NCI-H1436 treated with DMSO at 0.1 percent for 48 hours (cell line): ENCODE results near the gene NOP16.

ENCODE experiments used
- DNase-seq: peaks from one replicate; lab custom pipeline; 2025; lab: John Stamatoyannopoulos, UW

NOP16 gene, protein sequence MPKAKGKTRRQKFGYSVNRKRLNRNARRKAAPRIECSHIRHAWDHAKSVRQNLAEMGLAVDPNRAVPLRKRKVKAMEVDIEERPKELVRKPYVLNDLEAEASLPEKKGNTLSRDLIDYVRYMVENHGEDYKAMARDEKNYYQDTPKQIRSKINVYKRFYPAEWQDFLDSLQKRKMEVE

DNA sequence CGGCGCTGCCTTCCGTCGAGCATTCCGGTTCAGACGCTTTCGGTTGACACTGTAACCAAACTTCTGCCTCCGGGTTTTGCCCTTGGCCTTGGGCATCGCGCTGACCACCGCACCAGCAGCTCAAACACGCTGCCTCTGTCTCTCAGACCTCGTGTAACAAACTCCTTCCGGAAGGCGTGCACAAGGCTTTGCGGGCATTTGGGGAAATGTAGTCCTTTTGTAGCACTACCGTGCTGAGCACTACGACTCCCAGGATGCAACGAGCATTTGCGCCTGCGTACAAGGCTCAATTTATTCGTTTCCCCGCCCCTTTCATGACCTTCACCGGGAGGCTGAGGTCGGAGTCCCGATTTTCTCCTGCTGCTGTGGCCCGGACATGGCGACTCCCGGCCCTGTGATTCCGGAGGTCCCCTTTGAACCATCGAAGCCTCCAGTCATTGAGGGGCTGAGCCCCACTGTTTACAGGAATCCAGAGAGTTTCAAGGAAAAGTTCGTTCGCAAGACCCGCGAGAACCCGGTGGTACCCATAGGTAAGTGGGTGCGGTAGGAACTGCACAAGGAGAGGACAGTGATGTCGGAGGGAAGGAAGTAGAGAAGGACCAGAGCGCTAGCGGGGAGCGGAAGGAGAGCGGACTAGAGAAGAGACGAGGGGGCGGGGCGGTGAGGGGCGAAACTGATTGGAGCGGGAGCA is at the start of gene NOP16, which contains the start of gene HIGD2A:
TSS of gene NOP16 (minus strand) at position 155 of the 691 bp plus-strand sequence. CDS start at position 96, 59 bp downstream.
TSS of gene HIGD2A (plus strand) at position 308 of the 691 bp plus-strand sequence. CDS start at position 377, 69 bp downstream.
- peak; percentile 65 for DNase-seq

DNA sequence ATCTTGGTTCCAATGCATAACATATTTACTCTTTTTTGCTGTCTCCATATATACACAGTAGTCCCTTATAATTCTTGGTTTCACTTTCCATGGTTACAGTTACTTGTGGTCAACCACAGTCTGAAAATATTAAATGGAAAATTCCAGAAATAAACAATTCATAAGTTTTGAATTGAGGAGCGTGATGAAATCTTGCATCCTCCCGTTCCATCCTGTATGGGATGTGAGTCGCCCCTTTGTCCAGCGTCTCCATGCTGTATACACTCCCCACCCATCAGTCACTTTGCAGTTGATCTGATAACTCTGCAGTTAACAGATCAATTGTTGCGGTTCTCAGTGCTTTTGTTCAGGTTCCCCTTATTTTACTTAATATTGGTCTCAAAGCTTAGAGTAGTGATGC is 48.3 kb upstream of the NOP16 start:
- DNase-seq, result no peak

DNA sequence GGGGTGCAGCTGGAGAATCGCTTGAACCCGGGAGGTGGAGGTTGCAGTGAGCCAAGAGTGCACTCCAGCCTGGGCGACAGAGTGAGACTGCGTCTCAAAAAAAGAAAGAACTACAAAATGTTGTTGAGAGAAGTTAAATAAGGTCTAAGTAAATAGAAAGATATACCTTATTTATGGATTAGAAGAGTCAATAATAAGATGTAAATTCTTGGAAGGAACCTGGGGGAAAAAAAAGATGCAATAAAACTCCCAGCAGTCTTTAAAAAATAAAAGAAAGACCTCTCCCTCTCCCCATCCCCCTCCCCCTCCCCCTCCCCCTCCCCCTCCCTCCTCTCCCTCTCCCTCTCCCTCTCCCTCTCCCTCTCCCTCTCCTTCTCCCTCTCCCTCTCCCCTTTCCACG is 44.3 kb upstream of the NOP16 start:
- no peak for DNase-seq

DNA sequence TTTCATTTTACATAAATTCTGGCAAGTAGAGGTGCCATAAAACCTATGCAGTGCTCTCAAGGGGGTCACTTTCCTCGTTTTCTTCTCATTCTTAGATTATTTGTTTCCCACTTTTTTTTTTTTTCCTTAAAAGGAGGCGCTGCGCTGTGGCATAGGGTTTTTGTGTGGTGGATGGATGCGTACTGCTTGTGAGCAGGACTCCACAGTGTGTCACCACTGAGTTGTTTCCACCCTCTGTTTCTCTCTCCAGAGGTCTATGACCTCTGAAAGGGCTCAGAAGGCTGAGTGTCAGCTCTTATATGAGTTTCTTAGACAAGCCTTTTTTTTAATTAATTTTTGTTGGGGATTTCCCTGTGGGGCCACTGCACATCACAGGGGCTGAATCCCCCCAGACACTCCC is 41.6 kb upstream of the NOP16 start:
- DNase-seq, result no peak

DNA sequence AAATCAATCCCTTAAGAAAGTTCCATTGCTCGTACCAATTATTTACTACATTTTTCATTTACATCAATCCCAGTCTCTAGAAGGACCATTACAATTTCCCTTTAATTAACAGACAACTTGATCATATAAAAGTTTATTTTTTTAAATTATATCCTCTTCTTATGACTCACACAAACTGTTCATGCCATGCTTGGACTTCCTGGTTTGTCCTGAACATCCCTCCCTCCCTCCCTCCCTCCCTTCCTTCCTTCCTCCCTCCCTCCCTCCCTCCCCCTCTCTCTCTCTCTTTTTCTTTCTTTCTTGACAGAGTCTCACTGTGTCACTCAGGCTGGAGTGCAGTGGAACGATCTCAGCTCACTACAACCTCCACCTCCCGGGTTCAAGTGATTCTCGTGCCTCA is 39.6 kb upstream of the NOP16 start:
- no peak for DNase-seq

DNA sequence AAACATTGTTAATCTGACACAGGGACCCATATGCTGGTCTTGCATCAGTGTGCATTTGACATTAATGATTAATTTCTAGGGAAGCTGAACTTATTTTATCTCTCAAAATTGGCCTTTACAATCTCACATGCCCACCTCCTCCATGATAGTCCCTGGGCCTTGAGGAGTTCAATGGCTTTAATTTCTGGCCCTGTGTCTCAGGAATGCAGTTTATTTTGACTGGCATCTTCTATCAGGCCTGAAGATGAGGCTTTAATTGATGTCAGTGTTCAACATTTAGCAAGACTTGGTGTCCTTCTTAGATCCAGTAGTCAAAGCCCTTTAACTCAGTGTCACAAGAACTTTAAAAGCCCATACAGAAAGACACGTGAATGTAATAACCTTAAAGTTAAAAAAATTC is 38.5 kb upstream of the NOP16 start:
- no peak for DNase-seq

DNA sequence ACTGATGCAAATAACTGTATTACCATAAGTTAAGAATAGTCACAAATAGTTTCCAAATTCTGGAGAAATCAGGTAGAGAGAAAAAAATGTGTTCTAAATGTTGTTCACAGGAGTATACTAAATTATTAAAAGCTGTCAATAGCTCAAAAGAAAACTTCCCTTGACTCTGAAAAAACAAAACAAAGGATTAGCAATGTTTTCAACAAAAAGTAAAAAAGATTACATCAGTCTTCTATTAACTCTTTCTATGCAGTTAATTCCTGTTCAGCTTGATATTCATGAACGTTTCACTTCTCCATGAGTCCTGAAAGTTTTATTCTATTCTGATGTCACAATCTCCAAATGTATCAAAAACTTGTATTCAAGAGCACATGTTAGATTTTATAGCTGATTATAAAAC is 37.4 kb upstream of the NOP16 start:
- no peak for DNase-seq

DNA sequence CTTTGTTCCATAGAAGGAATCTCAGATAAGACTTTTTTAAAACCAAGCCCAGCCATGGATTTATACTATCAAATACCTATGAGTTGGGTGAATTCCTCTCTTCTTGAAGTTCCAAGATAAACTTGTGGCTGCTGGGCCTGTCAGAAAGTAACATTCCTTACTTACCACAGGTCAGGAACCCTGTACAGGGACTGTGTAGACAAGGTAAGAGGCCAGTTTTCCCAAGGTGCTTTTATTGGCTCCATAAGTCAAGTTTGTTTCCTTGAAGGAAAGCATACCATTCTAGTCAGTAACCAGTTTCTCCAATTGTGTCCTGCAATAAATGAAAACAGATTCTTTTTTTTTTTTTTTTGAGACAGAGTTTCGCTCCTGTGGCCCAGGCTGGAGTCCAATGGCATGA is 36.7 kb upstream of the NOP16 start:
- DNase-seq, result no peak

DNA sequence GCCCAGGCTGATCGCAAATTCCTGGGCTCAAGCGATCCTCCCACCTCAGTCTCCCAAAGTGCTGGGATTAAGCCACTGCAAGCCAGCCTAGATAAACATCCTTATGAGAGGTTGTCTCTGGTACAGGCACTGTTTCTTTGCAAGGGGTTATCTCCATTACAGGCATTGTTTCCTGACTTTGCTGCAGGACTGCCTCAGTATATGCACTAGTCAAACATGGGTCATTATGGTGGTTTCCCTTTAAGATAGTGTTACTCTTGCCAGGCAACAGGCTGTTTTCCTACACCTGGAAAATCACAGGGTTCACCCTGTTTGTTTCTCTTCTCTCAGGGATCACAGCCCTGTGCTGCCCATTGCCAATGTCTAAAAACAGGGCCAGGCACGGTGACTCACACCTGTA is 35.8 kb upstream of the NOP16 start:
- DNase-seq, result no peak

DNA sequence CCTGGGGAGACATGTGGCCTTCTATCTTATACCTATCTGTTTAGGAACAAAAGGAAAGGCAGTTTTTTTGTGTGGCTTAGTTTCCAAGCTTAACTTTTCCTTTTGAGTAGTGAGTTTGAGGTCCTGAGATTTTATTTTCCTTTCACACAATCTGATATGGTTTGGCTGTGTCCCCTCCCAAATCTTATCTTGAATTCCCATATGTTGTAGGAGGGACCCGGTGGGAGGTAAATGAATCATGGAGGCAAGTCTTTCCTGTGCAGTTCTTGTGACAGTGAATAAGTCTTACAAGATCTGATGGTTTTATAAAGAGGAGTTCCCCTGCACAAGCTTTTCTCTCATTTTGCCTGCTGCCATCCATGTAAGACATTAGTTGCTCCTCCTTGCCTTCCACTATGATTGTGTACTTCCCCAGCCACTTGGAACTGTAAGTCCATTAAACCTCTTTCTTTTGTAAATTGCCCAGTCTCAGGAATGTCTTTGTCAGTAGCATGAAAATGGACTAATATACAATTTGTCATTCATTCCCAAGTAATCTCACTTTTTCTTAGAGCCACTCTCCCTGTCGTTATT is 32.7 kb upstream of the NOP16 start:
- no peak for DNase-seq

DNA sequence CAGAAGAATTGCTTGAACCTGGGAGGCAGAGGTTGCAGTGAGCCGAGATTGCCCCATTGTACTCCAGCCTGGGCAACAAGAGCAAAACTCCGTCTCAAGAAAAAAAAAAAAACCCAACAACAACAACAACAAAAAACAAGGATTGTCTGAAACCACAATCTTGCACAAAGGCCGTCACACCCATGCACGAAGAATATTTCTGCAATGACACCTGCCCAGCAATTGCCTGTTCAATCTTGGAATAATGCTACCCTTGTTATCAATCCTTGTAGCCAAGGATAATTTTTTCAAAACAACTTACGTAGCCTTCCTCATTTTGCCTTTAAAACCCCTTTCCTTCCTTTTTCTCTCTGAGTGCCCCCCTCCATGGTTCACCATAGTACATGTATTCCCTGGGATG is 31.7 kb upstream of the NOP16 start:
- DNase-seq, result no peak

DNA sequence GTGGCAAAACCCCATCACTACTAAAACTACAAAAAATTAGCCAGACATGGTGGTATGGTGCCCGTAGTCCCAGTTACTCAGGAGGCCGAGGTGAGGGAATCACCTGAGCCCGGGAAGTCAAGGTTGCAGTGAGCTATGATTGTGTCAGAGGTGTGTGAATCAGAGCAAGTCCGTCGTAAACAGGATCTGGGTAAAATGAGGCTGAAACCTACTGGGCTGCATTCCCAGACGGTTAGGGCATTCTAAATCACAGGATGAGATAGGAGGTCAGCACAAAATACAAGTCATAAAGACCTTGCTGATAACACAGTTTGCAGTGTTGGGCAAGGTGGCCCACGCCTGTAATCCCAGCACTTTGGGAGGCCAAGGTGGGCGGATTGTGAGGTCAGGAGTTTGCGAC is 29.9 kb upstream of the NOP16 start:
- DNase-seq, result no peak

DNA sequence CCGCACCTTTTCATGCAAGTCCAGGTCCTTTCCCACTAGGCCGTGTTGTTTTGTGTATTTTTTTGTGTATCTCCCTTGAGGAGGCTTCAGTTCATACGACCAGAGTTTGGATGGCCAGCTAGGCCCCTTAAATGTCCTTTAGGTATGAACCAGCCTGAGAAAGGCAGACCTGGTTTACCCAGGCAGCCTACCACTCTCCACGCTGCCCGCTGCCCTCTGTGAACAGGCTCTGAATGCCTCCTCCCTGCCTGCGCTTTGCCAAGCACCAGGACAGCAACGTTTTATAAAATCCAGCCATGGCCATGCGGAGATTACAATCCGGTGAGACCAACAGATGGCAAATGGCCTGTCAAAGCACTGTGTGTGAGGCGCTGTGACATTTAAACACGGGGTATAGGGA is 28.6 kb upstream of the NOP16 start:
- no peak for DNase-seq

DNA sequence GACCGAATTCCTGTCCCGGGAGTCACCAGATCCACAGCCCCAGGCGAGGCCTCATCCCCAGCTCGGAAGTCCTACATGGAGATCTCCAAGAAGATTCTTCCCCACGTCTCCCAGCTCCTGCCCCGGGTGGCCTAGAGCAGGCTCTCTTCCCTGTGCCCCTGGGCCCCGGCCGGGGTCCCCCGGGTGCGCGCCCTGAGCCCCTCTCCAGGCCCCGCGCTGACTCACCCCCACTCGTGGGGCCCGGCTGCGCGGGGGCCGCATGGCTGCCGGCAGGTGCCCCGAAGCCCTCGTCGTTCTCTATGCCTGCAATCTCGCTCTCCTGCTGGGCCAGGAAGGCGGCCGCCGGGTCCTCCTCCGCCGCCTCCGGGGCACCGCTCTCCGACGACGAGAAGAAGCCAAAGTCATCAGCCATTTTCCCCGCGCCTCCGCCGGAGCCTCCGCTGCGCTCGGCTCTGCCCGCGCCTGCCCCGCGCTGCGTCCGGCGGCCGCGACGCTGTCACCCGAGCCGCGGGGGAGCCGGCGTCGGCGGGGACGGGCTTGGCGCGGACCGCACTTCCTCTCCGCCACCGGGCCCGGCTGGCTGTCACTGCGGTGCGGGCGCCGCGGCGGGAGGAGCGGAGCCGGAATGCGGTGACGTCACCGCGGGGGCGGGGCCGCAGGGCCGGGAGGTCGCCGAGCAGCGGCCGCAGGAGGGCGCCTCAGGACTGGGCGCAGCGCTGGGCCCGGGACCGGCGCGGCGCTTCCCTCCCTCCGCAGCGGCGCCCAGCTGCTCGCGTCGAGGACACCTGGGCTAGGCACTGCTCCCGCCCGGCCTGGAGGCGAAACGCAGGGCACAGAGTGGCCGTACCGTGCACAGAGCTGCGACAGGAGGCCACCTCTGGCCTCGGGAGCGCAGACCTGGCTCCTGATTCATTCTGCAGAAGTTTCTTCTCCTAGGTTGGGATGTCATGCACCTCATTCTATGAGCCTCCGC is 27.8 kb upstream of the NOP16 start, which contains the start of gene CLTB:
TSS of gene CLTB (minus strand) at position 588 of the 973 bp plus-strand sequence. CDS start at position 412, 176 bp downstream.
- no peak for DNase-seq

DNA sequence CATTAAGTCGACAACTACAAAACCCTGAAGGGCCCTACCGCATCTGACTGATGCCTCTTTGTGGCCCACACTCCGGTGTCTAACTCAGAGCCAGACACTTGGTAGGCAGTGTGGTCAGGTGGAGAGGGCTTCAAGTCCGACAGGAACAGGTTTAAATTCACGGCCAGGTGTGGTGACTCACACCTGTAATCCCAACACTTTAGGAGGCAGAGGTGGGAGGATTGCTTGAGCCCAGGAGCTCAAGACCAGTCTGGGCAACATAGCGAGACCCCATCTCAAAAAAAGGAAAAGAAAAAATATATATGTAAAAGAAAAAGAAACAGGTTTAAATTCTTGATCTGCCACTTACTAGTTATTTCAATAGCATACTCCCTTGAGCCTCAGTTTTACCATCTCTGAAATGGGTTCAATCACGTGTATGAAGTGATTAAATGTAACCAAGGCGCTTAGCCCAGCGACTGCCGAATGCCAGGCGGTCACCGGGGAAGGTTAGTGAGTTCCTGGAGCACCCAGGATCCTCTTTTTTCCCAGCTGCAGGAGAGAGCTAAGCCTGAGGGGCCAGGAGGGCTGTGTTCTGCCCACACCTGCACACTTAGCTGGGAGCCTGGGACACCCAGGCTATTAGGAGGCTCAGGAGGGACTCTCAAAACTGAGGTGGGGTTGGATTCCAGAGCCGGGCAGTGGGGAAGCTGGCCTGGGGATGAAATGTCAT is 27.0 kb upstream of the NOP16 start:
- no peak for DNase-seq

DNA sequence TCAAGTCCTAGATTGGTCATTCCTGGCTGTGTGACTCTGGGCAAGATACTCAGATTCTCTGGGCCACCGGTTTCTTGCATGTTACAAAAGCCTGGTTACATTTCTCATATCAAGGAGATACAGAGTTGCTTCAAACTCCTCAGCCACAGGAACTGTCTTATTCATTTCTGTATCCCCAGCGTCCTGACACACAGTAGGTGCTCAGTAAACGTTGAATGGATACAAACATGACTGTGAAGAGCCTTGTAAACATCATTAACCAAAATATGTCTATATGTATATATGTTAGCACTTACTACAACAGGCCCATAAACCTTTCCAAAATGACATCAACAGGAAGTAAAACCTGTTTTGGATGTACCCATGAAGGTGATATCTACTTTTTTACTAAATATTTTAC is 26.3 kb upstream of the NOP16 start:
- no peak for DNase-seq

DNA sequence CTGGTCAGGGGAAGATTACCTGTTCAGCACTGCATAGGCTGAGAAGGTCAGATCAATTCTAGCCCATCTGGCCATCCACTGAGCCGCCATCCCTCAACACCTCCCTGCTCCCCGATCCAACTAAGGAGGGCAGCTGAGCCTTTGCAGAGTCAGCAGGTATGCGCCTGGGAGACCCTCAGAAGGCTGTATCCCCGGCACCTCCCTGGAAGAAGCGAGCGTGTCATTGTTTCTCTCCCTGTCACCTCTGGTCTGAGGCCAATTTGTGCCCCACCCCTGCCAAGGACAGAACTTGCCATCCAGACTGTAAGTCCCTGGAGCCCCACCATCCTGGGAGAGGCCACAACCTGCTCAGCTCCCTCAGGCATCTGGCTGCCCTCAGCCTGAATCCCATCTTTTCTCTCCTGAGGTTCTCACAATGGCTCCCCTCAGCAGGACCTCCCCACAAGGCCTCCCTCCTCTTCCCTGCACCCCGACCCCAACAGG is 25.4 kb upstream of the NOP16 start:
- DNase-seq, result no peak

DNA sequence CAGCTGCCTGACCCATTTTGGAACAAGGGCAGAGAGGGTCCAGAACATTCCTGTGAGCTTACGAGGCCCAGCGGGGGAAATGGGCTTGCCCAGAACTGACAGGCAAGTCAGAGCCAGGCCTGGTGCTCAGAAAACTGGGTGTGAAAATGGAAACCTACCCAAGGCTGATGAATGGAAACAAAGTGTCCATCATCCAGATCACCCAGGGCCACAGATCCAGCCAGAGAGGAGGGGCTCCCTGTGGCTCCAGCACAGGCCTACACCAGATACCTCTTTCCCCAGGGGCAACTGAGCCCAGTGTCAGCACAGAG is 24.8 kb upstream of the NOP16 start:
- no peak for DNase-seq

DNA sequence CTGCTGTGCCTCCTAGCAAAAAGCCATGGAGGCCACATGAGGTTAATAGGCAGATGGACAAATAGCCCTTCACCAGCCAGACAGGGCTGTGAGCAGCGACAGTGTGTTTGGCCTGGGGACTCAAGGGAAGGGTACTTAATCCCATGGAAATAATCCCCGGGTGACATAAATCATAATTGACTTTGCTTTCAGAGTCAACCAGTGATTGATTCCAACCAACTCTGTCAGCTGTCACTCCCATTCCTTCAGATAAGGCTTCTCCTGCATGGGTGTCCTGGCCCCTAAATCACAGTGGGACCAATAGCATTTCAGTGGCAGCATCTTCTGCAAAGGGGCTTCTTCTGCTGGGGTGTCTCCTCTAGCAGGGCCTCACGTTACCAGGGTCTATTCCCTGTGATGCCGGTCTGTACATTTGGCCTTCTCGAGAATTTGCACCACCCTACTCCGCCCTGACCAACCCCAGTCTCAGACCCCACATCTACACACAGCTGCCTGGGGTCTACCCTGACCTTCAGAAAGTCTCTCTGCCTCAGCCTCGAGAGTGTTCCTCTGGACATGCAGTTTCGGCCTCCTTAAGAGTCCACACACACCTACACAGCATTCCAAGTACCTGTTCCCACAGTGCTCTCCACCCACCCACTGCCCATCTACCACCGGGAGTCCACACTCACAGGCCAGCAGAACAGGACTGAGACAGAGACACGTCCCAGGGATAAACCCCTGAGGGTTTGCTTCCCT is 24.3 kb upstream of the NOP16 start:
- DNase-seq, result no peak

DNA sequence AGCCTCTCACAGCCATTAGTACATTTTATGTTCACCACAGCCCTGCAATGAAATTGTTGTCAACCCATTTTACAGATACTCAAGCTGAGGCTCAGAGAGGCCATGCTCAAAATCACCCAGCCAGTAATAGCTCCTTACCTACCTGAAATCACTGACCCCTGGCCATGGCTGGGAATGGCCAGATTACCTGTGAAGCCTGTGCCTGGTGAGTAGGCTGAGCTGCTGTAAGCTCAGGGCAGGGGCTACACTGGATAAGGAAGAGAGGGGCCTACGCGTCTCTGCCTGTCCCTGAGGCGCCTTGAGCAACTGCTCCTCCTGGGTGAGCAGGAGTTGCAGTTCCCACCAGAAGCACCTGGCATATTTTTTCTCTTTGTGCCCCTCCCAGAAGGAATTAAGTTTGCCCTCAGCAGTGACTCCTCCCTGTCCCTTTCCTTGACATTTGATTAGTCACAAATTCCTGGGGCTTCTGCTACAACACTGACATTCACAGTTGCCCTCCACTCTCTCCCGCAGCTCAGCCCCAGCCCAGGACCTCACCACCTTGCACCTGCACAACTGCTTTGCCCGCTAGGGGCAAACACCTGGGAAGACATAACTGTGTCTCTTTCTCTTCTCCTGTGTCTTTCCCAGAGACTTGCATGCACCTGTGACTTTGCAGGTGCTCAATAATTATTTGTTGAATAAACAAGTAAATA is 22.2 kb upstream of the NOP16 start:
- DNase-seq, result no peak
